NCI-H1417 (cell line): ENCODE results near the gene DSCAML1.
A peak's percentile ranks its signal among the peaks of the same experiment; 100 is the strongest.
"Not testable (repeated sequence)": the region's sequence is repeated elsewhere in the genome, so short reads cannot be mapped to it uniquely, and the experiment has no call there.

Source experiments
- DNase-seq, 3 experiments: peaks; one replicate each; lab custom pipeline; 2025; lab: John Stamatoyannopoulos, UW

The DSCAML1 gene

DNA sequence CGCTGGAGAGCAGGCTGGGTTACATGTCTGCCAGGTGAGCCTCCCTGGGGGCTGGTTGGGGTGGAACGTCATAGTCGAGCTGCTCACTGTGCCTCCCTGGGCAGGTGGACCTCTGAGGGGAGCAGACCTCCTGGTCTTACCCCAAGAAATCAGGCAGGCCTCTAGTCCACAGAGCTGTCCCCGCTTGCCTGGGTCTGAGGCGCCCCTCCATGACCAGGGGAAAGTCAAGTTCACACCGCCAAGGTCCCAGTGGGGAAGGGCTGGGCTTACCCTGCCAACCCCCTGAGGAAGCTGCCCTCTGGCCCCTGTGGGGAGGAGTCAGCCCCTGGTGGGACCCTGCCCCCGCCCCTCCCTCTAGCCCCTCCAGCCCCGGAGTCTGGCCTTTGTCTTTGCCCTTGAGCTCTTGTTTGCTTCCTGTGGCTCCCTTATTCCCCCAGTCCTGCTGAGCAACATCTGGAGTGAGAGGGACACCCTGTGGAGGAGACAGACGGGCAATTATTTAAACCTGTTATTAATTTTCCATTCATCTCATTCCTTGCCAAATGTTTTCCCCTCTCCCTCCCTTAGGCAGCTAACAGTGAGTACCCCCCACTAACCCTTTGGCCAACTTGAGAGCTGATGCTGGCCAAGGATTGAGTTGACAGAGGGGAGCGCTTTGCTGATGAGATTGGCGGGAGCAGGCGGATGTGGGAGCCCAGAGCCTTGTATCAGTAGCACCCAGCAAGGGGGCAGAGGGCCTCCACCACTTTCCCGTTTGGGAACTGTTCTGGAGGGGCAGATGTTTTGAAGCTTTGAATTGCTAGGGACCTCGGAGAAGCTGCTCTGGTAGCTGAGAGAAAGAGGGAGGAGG lies 385.9 kb downstream of the DSCAML1 start:
- DNase-seq = peak in 2 of 3 experiments; percentile 96 to 99

DNA sequence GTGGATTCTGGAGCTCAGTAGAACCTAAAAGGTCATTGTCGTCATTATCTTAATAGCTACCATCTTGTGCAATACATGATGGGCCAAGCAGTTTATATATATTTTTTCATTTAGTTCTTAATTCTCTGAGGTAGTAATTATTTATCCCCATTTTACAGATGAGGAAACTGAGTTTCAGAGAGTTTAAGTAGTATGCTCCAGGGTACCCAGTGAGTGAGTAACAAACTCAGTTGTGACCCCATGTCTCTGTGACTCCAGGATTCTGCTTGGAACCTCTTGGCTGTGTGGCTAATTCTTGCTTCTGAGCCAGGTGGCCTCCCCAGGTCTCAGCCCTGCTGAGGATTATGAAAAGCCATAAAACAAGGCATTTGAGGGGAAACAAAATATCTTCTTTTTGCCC lies 386.8 kb downstream of the DSCAML1 start:
- DNase-seq = no peak

DNA sequence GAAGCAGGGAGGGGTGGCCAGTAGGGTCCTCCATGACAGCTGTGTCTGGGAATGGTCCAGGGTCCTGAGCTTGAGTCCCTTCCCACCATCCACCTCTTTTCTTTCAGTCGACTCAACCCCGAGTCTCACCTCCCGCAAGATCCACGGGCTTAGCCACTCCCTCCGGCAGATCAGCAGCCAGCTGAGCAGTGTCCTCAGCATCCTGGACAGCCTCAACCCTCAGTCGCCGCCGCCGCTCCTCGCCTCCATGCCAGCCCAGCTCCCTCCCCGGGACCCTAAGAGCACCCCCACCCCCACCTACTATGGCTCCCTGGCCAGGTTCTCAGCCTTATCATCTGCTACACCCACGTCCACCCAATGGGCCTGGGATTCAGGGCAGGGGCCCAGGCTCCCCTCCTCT lies 387.5 kb downstream of the DSCAML1 start:
- no peak for DNase-seq

DNA sequence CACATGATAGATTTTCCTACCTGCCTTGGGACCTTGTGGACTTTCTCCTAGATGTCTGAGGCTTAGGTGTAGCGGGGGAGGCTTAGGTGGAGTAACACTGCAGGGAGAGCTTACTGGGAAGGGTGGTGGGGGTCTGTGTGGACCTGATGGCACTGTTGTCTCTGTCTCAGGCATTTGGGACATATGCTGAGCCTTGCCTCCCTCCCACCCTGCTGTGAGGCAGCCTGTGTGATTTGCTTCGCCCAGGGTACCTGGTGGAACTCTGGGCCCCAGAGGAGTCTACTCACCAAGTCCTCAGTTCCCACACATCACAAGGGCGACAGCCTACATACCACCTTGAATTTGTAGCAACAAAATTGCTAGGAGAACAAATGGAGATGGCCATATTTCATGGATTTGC lies 388.7 kb downstream of the DSCAML1 start:
- no peak for DNase-seq

DNA sequence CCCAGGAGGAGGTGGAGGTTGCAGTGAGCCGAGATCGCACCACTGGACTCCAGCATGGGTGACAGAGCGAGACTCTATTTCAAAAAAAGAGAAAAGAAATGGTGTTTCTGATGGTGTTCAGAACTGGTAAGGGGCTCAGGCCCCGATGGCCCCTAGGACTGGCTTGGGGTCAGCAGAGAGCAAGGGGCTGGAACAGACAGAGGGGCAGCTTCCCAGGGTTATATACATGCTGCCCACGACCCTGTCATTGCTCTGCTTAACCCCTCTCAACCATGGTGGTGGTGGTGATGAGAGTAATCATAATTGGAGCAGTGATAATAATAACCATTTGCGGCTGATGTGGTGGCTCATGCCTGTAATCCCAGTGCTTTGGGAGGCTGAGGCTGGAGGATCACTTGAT lies 390.0 kb downstream of the DSCAML1 start:
- DNase-seq = no peak

DNA sequence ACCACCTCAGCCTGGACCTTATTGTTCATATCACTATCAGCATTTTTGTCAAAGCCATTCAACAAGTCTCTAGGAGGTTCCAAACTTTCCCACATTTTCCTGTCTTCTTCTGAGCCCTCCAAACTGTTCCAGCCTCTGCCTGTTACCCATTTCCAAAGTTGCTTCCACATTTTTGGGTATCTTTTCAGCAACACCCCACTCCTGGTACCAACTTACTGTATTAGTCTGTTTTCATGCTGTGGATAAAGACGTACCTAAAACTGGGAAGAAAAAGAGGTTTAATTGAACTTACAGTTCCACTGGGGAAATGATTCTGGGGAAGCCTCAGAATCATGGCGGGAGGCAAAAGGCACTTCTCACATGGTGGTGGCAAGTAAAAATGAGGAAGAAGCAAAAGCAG lies 391.1 kb downstream of the DSCAML1 start:
- DNase-seq = not testable (repeated sequence)

DNA sequence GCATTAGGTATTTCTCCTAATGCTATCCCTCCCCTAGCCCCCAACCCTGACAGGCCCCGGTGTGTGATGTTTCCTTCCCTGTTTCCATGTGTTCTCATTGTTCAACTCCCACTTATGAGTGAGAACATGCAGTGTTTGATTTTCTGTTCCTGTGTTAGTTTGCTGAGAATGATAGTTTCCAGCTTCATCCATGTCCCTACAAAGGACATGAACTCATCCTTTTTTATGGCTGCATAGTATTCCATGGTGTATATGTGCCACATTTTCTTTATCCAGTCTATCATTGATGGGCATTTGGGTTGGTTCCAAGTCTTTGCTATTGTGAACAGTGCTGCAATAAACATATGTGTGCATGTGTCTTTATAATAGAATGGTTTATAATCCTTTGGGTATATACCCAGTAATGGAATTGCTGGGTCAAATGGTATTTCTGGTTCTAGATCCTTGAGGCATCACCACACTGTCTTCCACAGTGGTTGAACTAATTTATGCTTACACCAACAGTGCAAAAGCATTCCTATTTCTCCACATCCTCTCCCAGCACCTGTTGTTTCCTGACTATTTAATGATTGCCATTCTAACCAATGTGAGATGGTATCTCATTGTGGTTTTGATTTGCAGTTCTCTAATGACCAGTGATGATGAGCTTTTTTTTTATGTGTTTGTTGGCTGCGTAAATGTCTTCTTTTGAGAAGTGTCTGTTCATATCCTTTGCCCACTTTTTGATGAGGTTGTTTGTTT lies 397.7 kb downstream of the DSCAML1 start:
- DNase-seq = not testable (repeated sequence)

DNA sequence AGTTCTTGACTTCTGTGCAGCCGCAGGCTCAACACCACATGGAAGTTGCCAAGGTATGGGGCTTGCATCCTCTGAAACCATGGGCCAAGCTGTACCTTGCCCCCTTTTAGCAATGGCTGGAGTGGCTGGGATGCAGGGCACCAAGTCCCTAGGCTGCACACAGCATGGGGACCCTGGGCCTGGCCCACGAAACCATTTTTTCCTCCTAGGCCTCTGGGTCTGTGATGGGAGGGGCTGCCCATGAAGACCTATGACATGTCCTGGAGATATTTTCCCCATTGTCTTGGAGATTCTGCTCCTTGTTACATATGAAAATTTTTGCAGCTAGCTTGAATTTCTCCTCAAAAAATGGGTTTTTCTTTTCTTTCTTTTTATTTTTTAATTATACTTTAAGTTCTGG lies 398.4 kb downstream of the DSCAML1 start:
- DNase-seq = not testable (repeated sequence)

DNA sequence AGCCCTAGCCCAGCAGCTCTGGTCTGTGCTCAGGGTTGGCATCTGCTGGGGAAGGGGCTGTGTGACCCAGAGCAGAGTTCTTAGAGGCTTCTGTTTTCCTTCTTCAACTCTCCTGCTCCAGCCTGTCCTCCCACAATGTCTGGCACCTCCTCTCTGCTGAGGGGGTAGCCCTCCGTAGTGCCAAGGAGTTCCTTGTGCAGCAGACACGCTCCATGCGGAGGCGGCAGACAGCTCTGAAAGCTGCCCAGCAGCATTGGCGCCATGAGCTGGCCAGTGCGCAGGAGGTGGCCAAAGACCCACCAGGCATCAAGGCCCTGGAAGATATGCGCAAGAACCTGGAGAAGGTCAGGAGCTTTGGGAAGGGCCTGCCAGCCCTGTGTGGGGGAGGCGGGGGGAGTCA lies 400.0 kb downstream of the DSCAML1 start:
- no peak for DNase-seq

DNA sequence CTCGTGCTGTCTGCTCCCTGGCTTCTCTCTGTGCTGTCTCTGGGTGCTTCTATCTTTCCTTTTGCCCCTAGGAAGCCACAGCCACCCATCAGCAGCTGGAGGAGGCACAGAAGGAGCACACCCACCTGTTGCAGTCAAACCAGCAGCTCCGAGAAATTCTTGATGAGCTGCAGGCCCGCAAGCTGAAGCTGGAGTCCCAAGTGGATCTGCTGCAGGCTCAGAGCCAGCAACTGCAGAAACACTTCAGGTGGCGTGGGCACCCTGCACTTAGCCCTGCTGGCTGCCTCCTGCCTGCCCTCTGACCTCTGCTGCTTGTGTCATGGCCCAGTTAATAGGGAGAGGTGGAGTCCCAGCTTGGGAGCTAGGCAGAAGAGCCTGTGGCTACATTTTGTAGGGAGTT lies 401.5 kb downstream of the DSCAML1 start:
- no peak for DNase-seq

DNA sequence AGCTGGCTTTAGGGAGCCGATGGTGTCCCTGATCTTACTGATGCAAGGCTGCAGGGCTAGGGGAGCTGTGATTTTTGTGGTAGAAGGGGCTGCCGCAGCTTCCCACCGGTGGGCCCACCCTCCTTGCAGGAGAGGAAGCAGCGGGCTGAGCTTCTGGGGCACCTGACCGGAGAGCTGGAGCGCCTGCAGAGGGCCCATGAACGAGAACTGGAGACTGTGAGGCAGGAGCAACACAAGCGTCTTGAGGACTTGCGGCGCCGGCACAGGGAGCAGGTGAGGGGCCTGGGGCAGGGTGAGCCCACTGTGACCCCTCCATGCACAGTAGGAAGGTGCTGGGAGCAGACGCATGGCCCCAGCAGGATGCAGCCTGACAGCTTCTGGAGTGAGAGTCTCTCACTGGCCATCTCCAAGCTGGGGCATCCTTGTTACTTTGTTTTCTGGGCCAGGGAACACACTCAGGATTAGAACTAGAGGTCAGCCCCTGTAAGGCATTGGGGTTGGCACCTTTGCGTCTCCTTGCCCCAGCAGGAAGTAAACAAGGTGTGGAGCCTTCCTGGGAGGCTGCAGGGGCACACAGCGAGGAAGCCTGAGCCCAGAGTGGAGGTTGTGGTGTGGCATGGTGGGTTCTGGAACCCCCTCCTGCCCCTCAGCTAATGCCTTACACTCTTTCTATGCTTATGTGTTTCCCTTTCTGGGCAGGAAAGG lies 402.6 kb downstream of the DSCAML1 start:
- no peak for DNase-seq

DNA sequence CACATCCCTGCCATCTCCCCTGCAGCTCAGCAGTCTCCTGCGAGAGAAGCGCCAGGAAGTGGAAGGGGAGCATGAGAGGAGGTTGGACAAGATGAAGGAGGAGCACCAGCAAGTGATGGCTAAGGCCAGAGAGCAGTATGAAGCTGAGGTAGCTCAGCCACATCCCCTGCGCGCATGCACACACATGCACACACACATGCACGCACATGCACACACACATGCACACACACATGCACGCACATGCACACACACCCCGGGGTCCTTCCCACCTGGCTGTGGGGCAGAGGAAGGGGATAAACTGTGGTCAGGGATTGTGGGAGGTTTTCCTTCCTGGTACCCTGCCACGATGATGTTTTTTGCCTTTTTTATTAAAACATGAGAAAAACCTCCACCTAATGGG lies 404.0 kb downstream of the DSCAML1 start:
- no peak for DNase-seq

DNA sequence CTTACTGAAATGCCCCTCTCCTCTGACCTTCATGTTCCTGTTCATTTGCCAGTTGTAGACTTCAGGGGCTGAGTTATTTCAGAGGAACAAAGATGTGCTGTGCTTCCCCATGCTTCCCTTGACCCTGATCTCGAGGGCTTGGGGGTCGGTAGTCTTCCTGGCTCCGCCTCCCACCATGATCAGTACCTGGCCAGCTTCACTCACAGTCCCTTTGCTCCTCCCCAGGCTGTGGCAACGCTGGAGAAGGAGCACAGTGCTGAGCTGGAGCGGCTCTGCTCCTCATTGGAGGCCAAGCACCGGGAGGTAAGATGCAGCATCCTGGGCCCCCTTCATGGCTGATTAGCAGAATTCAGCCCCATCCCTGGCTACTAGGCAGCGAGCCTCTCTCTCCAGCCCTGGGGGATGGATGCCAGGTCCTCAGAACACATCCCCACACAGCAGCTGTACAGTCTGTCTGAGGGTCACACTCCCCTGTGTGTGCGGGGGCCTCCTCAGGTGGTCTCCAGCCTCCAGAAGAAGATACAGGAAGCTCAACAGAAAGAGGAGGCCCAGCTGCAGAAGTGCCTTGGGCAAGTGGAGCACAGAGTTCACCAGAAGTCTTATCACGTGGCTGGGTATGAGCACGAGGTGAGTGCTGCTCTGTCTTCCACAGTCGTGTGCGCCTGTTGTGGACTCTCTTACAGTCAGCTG lies 404.9 kb downstream of the DSCAML1 start:
- no peak for DNase-seq

DNA sequence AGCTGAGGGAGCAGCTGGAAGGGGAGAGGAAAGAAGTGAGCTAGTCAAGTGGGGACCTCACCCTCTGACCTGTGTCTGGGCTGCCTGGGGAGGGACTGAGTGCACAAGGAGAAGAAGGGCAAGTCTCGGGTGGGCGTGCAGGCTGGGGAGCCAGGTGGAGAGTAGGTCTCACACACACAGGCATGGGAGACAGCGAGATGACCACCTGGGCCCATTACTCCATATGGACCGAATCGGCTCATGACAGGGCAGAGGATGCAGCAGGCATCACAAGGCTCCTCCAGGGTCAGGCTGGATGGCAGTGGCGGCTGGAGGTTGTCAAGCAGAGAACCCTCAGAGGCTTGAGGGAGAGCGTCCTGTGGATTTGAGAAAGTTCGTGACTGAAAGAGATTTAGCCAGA lies 405.8 kb downstream of the DSCAML1 start:
- no peak for DNase-seq

DNA sequence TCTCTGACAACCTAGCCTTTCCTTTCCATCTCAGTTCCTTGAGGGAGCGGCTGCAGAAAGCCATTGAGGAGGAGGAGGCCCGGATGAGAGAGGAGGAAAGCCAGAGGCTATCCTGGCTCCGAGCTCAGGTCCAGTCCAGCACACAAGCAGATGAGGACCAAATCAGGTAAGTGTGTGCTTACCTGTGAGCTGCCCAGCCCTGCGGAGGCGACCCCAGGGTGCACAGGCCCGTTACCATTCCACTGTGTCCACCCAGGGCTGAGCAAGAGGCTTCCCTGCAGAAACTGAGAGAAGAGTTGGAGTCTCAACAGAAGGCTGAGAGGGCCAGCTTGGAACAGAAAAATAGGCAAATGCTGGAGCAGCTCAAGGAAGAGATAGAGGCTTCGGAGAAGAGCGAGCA lies 406.3 kb downstream of the DSCAML1 start:
- no peak for DNase-seq

DNA sequence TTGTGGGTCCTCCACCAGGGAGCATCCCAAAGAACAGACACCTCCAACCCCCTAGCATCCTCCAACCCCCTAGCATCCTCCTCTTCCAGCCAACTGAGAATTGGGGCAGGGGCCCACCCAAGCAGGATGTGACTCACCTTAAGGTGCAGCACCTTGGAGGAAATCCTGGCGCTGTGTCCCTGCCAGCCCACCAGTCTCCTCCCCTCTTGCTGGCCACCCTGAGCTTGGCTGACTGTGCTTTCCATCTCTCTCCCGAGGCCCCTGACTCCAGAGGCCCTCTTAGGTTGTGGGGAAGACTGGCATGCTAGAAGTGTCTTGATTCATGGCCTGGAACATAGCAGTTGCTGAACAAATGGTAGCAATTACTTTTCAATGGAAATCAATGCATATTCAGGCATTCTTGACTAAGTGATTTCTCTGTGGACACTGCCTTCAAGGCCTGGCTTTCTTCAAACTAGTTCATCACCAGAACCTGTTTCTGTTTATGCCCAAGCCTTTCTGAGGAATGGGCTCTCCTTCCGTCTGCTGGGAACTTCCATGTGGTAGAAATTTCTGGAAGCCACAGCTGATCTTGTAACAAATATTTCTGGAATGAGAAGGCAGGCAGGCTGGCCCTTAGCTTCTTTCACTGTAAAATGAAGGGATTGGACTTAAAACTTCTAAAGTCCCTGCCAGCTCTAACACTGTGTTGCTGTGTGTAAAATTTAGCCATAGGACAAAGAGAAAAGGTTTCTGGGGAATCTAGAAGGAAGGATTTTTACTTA lies 408.8 kb downstream of the DSCAML1 start:
- DNase-seq = no peak

DNA sequence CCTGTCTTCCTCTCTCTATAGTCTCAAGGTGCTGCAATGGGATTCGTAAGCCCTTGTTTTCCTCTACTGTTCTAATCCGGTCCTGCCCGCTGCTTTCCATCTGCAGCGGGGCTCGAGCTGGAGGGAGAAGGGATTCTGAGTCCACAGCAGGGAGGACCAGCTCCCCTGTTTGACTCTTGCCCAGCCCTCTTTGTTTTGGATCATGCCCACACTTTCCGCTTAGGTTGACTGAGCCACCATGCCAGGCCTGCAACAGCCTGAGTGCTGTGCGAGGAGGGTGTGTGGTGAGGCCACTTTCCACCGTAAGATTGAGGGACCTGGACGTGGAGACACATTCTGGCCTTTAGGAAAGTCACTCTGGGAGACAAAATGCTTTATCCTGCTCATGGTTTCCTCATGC lies 411.1 kb downstream of the DSCAML1 start:
- no peak for DNase-seq

DNA sequence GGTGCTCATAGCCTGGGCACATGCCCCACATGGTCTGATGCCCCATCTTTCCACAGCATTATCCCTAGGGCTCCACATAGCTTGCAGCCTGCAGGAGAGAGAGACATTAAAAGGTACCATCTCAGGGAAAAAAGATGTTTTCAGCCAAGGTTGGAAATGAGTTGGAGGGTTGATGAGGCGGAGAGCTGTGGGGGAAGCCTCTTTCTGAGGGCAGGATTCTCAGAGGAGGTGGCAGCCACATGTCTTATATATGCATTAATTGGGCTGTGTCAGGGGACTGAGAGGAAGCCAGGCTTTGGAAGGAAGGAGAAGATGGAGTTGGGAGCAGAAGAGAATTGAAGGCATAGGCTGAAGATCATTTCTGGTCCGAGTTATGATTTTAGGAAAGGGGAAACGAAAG lies 411.5 kb downstream of the DSCAML1 start:
- DNase-seq = no peak

DNA sequence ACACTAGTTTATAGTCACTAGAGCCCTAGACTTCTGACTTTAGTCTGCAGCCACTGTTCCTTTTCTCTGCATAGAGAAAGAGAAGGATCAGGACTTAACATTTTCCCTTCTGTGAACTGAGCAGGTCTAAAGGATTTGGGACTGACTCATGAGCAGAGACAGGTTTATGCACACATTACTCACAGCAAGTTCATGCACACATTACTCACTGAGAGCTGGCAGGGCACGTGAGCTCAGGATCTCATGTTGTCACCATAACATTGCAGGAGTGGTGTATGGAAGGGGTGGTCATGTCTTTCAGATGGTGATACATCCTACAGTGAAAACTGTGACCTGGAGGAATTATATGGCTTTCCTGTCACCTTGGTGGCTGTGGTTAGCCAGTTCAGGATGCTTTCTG lies 413.0 kb downstream of the DSCAML1 start:
- no peak for DNase-seq

DNA sequence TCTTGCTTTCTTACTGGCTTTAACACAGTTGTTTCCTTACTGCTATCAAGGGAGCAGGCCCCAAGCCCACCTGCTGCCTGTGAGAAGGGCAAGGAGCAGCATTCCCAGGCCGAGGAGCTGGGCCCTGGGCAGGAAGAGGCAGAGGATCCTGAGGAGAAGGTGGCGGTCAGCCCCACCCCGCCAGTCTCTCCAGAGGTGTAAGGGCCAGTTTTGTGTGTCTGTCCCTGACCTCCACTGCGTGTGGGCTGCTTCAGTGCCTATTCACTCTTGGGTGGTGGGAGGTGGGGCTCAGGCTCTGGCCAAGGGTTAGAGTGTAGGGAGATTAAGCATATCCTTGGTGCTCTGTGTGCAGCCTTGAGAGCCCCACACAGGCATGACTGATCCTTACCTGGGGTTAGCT lies 414.3 kb downstream of the DSCAML1 start:
- no peak for DNase-seq
